HG03159 (cell line): ENCODE measurements around the gene RETREG1.
"Not testable (repeated sequence)": the region's sequence is repeated elsewhere in the genome, so short reads cannot be mapped to it uniquely, and the experiment has no call there.

ENCODE experiments used
- ATAC-seq: cut with Tn5 transposase; IDR thresholded peaks from one replicate; pipeline ENCODE4 v1.9.1; 2021; ENCODE audit warnings: mild to moderate bottlenecking, moderate library complexity; ENCODE audit not compliant: unreplicated experiment

Gene RETREG1

GRCh38 chr5:16558984-16559629, 57.7 kb downstream of the RETREG1 start:
- ATAC-seq: no peak

DNA sequence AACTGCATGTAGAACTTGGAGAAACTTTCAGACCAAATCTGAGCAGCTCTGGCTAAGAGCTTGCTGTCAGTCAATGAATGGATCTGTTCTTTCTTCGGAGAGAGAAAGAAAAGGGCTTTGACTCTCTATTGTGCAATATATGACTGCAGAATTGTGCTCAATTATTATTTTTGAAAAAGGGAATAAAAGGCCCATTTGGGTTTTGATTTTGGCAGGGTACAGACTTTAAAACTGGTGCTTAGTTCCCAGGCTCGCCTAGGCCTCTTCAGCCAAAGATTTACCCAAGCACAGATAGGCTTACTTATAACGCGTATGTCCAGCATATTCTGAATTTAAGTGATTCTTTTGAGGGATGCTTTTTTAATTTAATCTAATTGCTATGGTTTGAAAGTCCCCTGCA, 59.3 kb downstream of the RETREG1 start:
- ATAC-seq: no peak

DNA sequence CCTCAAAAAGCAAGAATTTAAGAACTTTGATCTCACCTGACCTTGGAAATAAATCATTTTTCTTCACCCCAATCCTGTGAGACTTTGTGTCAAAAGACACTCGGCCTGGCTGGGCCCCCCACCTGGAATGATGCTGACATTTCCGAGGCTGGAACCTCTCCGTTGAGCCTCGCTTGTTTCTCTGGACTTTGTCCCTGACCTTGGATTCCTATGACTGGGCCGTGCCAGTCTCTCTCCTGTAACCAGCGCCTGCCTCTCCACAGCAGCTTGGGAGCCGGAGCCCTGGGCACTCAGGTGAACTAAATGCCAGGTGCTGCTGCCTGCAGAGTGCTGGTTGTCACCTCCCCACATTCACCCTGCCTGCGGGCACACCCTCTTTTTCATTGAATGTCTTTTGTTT, 62.7 kb downstream of the RETREG1 start:
- no peak for ATAC-seq

GRCh38 chr5:16552666-16553343, 64.0 kb downstream of the RETREG1 start:
- peak; percentile 93 for ATAC-seq

DNA sequence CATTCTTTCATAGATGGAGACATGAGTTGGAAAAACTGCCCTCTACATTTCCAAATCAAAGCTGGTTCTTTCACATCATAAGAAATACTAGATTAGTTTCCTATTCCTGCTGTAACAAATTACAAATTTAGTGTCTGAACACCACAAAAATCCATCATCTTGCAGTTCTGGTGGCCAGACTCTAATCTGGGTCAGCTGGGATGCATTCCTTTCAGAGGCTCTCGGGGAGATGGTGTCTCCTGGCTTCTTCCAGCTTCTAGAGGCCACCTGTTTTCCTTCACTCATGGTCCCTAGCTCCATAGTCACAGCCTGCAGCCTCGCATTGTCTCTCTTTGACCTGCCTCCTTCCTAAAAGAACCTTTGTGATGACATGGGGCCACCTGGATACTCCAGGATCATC, 65.2 kb downstream of the RETREG1 start:
- no peak for ATAC-seq

DNA sequence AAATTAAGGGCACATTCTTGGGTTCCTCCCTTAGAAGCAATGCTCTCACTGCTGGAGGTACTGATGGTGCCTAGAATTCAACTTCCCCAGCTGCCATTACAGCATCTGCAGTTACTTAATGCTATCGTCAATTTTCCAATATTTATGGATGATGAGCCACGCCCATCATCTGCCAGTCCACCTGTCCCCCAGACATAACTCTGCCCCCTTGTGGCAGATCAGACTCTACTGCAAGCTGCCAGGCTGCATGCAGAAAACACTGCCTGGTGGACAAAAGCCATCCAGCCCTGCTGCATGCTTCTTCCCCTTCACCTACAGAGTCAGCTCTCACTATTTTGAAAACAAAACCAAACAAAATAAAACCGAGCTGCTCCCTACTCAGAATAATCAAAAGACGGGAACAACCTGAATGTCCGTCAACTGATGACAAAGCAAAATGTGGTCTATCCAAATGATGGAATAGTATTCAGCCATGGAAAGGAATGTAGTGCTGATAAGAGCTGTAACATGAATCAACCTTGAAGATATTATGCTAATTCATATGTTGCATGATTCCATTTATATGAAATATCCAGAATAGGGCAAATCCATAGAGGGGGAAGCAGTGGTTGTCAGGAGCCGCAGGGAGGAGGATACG, 66.4 kb downstream of the RETREG1 start:
- ATAC-seq: no peak

GRCh38 chr5:16549491-16550206, 67.1 kb downstream of the RETREG1 start:
- no peak for ATAC-seq

DNA sequence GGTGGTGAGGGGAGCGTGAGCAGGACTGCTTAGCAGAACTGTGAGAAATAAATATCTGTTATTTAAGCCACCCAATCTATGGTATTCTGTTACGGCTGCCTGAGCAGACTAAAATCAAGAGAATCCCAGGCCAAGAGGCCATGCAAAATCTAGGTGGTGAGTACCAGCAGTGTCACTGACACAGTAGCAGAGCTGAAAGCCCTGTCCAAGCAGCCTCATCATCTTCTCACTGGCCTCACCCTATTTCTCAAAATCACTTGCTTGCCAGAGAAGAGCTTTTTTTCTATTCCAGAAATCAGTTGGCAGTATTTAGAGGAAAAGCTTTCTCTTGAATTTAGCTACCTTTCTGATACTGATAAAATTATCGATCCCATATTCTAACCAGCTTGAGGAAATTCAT, 68.0 kb downstream of the RETREG1 start:
- no peak for ATAC-seq

DNA sequence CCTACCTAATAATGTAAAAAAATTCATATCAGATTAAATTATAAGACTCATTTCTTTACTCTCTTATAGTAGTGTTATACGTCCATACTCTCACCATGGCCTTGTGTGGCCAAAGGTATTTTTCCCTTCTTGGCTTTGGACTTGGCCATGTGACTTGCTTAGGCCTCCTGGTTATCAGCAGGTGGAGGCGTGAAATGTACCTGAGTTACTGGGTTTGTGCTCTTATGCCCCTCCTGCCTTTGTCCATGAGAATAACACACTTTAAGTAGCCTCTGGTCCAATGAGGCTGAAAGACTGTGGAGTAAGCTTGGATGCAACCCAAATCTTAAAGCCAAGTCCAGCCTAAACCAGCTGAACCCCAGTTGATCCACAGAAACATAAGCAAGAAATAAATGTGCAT, 68.7 kb downstream of the RETREG1 start:
- no peak for ATAC-seq

GRCh38 chr5:16547200-16547842, 69.5 kb downstream of the RETREG1 start:
- no peak for ATAC-seq

GRCh38 chr5:16546732-16547131, 70.1 kb downstream of the RETREG1 start:
- no peak for ATAC-seq

- no peak for ATAC-seq
Measured at GRCh38 chr5:16544607-16545374, 72.0 kb downstream of the RETREG1 start.

DNA sequence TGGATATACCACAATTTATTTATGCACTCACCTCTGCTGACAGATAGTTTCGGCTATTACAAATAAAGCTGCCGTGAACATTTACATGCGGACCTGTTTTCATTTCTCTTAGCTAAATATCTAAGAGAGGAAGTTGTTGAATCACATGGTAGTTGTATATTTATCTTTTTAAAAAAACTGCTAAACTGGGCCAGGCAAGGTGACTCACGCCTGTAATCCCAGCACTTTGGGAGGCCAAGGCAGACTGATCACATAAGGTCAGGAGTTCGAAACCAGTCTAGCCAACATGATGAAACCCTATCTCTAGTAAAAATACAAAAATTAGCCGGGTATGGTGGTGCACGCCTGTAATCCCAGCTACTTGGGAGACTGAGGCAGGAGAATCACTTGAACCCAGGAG, 73.6 kb downstream of the RETREG1 start:
- not testable (repeated sequence) for ATAC-seq

DNA sequence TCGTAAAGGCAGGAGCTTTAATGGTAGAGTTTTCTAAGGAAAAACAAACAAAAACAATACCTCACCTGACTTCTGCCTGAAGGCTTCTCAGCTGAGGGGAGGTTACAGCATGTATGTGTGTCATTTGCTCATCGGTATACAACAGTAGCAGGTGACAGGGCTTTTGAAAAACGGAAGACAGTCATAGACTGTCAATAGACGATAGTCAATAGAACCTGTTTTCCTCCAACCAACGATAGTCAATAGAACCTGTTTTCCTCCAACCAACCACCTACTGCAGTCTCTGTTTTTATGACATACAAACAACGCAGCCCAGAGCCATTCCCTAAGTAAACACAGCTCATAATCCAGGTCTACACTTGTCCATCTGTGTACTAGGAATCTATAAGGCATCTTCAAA, 74.6 kb downstream of the RETREG1 start:
- ATAC-seq: no peak

- not testable (repeated sequence) for ATAC-seq
Measured at GRCh38 chr5:16541592-16541991, 75.2 kb downstream of the RETREG1 start.

GRCh38 chr5:16540421-16540820, 76.4 kb downstream of the RETREG1 start:
- ATAC-seq: no peak

GRCh38 chr5:16539169-16539666, 77.6 kb downstream of the RETREG1 start:
- no peak for ATAC-seq

GRCh38 chr5:16538006-16538405, 78.8 kb downstream of the RETREG1 start:
- no peak for ATAC-seq

DNA sequence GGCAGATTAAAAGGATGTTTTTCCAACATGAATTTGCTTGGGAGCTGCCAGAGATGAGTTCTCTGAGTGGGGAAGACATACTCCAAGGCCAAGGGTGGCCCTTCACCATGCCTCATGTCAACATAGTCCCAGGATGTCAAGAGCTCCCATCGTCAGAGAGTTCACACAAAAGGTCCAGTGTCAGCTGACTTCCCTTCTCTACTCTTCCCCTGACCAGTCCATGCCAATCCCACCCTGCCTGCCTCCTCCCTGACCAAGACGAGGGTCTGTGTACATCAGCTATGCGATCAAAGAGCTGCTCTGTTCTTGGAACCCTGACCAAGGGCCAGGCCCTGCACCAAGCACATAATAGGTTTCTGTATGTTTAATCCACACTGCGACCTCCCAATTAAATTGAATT, 80.0 kb downstream of the RETREG1 start:
- ATAC-seq: no peak

DNA sequence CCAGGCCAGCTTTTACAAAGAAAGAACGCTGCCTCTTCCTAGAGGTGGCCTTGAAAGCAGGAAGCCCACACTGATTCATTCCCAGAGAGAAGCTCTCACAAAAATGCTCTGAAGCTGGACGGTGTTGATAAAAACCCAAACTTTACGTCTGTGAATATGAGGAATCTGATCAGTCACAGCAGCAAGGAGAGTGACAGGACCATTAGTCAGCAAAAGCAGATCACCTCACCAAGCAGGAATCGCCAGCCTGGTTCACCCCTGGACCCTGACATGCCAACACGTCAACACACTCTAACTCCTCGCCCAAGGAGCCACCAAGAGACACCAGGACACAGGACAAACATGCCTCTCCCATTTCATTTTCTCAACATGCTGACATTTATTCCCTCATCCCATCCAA, 80.6 kb downstream of the RETREG1 start:
- no peak for ATAC-seq
